Measurements from ENCODE around the gene PM20D2. TPM values are rescaled to one million over a fixed set of nuclear protein-coding genes. Genes with fewer than 3 reads are reported as not detected.
A peak's percentile ranks its signal among the peaks of the same experiment; 100 is the strongest.

Gene PM20D2
- total and polyA plus RNA-seq, 2 of the 8 experiments (the other 6 are each of a cell fraction or from before 2014, with no cell fraction given), result 2.7 to 7.6 TPM

DNA sequence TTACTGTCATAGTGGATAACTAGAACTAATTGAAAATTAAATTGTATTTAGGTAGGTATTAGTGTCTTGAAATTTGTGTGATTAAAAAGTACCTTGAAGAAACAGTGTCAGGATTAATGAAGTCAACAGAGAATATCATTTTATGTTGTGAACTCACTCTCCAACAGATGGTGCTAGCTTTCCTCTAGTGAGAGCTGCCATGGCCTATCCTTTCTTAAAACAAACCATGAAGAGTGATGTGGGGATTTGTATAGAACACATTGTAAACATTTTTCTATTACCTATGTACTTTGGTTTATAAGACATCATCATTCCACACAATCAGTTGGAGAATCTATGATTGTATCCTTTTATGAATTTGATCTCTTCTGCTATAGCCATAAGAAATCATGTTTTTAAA is 23.2 kb upstream of the PM20D2 start:
- H3K79me1 ChIP-seq (ENCODE audit: low read depth, low read length), result no peaks in the 10 kb centered on the region
- H3K9ac ChIP-seq (replicated peaks in 1 of 4; ENCODE audit: extremely low read depth in 1 of 4, low read depth in 3 of 4, low read length in 3 of 4), result no peak overlapping the region
- ChIA-PET CTCF (ENCODE audit: partially characterized antibody) (interaction anchor here (0.7 to 6.0 kb wide), 19 partner anchors 8 to 482 kb away, joined by 3 to 41 read pairs (median 4); partner anchors contain the start of gene GABRR1), POLR2A (ENCODE audit: partially characterized antibody) (interaction anchor here (0.7 kb wide), 1 partner anchor 189 kb away, joined by 3 read pairs; no protein-coding TSS in a partner anchor)
- no peak overlapping the region for H2AK5ac ChIP-seq (ENCODE audit: low read depth, low read length)
- H3K36me3 ChIP-seq (ENCODE audit: control insufficient read depth in 2 of 4, insufficient read depth in 4 of 4, low read length in 3 of 4), result no peaks in the 10 kb centered on the region
- FAIRE-seq (peak; percentile 60), DNase-seq (ENCODE audit: low read depth in 1 of 2, low spot score in 2 of 2) (no peak)
- no peak overlapping the region for H3K56ac ChIP-seq (replicated peaks; ENCODE audit: insufficient read length, low read depth, low read length)
- no peak overlapping the region for H3K4me2 ChIP-seq (ENCODE audit: insufficient read depth in 1 of 2, low read depth in 2 of 2, low read length in 2 of 2)
- no peak overlapping the region for H2BK12ac ChIP-seq (ENCODE audit: low read depth, low read length)
- H3K9me3 ChIP-seq (ENCODE audit: insufficient read depth in 2 of 2, low read depth in 1 of 2, low read length in 1 of 2), result no peaks in the 10 kb centered on the region
- peaks cover 7 to 16% (median 15%) of the 10 kb centered on the region in 4 experiments for H3K27me3 ChIP-seq (replicated peaks in 1 of 4; ENCODE audit: control insufficient read depth in 3 of 4, extremely low read depth in 1 of 4, insufficient read depth in 3 of 4, low read length in 3 of 4)
- H4K5ac ChIP-seq (ENCODE audit: insufficient read length, low read depth, low read length), result no peak overlapping the region
- H2BK120ac ChIP-seq (replicated peaks; ENCODE audit: low read depth, low read length), result no peak overlapping the region
- H3K14ac ChIP-seq (ENCODE audit: insufficient read length), result no peak overlapping the region
- no peak overlapping the region for H2BK5ac ChIP-seq (ENCODE audit: low read depth, low read length)
- no peaks in the 10 kb centered on the region for H4K20me1 ChIP-seq (replicated peaks in 1 of 2; ENCODE audit: control insufficient read depth in 1 of 2, insufficient read depth in 2 of 2, low read length in 2 of 2)
- no peak overlapping the region for H2AFZ ChIP-seq (ENCODE audit: low read length)
- H4K91ac ChIP-seq (replicated peaks; ENCODE audit: insufficient read length, low read length), result no peak overlapping the region
- H3K4me3 ChIP-seq (ENCODE audit: extremely low read depth in 1 of 4, insufficient read depth in 2 of 4, low read depth in 3 of 4, low read length in 4 of 4), result no peak overlapping the region
- no peak overlapping the region for H3K23ac ChIP-seq (ENCODE audit: insufficient read length)
- no peak overlapping the region for H2BK15ac ChIP-seq (ENCODE audit: low read length)
- no peaks in the 10 kb centered on the region for H3K4me1 ChIP-seq (replicated peaks in 1 of 4; ENCODE audit: control insufficient read depth in 3 of 4, insufficient read depth in 4 of 4, low read length in 3 of 4)
- H3K27ac ChIP-seq (ENCODE audit: low read depth, low read length), result no peak overlapping the region
- H3K79me2 ChIP-seq (ENCODE audit: control insufficient read depth in 1 of 2, insufficient read depth in 2 of 2, low read length in 2 of 2), result no peaks in the 10 kb centered on the region
- H2BK20ac ChIP-seq (ENCODE audit: low read length), result no peak overlapping the region
- no peak overlapping the region for H4K8ac ChIP-seq (ENCODE audit: extremely low read depth, insufficient read depth, low read length)
- peaks cover 3% of the 10 kb centered on the region; the same call in 1 of the 2 replicates for H3K23me2 ChIP-seq (ENCODE audit: low read depth, low read length)
- no peak overlapping the region for H3K18ac ChIP-seq (ENCODE audit: extremely low read depth, low read length)
- no peak overlapping the region for H3K4ac ChIP-seq (replicated peaks; ENCODE audit: insufficient read length, low read depth, low read length)
- TF ChIP-seq RXRA (IDR thresholded peaks at IDR 0.05; ENCODE audit: insufficient read depth, low read depth, low read length) (no peak), JUND (IDR thresholded peaks at IDR 0.05; ENCODE audit: low read length) (no peak), EP300 (IDR thresholded peaks at IDR 0.05; ENCODE audit: borderline replicate concordance in 1 of 2, low read depth in 2 of 2, low read length in 2 of 2) (no peak), CTCF (IDR thresholded peaks at IDR 0.05; ENCODE audit: control extremely low read depth in 1 of 3, insufficient read depth in 1 of 3, low read depth in 1 of 3, low read length in 3 of 3) (peak in 2 of 3 experiments; percentile 49 to 57; a peak in 2 of 4 replicates), SP1 (IDR thresholded peaks at IDR 0.05; ENCODE audit: low read depth, low read length) (no peak)

All from H1 (cell line).